Activated CD8-positive, alpha-beta memory T cell treated with anti-CD3 and anti-CD28 coated beads, Interleukin-2, amount 50 U/mL, for 24 hours (primary cell): Measurements from ENCODE around the gene KRT72.

Experiments
- DNase-seq: peaks from one replicate; pipeline ENCODE4 v3.0.0-alpha.2; 2020; ENCODE audit errors: extremely low read depth

KRT72 gene

GRCh38 chr12:52600941-52601481, at the start of gene KRT72:
TSS of gene KRT72 (minus strand) at chr12:52601463. CDS start at chr12:52601452, 11 bp downstream.
- no peak for DNase-seq

DNA sequence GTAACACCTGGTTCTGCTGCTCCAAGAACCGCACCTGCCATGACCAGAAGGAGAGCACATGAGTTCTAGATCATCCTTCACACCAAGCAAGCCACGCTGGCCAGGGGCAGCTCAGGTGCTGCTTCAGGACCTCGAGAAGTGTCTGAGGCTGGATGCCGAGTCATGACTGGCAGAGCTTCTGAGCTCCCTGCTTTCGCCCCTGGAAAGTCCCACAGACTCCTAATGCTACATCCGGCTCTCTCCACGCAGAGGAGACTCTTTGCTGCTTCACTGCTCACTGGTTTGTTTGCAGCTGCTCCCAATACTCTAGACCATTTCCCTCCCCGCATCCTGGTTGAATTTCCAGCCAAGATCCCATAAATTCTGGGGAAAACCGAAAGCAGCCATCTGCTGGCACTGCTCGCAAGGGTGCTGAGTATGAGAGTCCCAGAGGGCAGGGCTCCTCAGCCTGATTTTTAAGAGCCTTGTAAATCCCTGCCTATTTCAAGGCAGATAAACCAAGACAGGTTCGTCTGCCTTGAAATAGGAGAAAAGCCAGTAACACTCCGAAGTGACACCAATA, 49.3 kb upstream of the KRT72 start:
- DNase-seq = no peak

DNA sequence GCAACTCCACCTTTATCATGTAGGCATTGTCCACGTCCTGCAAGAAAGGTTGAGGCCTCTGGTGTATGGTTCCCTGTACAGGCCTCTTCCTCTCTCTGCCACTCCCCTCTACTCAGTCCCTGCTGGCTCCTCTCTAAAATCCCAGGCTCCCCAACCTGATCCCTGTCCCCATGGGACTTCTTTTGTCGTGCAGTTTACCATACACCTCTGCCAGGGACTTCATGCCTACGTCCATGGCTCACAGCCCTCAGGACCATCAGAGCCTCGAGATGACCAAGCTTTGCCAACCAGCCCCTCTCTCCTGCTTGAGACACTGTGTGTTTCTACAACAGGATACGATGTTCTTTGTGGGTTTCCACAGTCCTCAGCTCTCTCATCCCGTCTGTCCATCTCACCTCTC, 47.8 kb upstream of the KRT72 start:
- DNase-seq = no peak

DNA sequence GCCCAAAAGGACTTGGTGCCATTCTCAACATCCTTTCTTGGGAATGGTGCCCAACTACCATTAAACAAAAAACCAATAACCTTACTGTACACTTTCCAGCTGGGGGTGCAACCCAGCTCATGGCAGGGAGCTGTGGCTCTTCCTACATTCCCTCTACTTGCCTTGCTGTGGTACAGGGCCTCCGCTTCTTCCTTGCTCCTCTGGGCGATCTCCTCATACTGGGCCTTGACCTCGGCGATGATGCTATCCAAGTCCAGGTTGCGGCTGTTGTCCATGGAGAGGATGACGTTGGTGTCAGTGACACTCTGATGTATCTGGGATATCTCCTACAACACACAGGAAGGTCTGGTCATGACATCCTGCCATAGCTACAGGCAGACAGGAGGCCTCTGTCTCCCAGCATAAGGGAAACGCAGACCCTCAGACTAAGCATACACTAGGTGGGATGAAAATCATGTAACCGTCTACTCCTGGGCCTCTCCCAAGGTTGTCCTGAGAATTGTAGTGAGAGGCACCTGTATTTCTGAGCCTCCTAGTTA, 46.8 kb upstream of the KRT72 start:
- DNase-seq = no peak

DNA sequence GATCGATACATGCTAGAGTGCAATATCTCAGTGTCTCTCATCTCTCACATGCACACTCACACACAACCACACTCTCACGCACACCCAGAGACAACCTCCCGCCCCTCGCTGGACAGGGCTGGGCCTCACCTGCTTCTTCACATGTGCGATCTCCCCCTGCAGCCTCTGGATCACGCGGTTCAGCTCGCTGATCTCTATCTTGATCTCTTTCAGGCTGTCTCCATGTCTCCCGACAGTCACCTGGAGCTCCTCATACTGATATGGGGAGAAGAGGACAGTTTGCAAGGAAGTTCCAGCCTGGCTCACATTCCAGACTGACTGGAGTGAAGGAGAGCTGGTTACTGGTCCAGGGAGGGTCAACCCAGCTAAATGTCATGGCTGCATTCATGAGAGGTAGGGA, 46.3 kb upstream of the KRT72 start:
- no peak for DNase-seq

DNA sequence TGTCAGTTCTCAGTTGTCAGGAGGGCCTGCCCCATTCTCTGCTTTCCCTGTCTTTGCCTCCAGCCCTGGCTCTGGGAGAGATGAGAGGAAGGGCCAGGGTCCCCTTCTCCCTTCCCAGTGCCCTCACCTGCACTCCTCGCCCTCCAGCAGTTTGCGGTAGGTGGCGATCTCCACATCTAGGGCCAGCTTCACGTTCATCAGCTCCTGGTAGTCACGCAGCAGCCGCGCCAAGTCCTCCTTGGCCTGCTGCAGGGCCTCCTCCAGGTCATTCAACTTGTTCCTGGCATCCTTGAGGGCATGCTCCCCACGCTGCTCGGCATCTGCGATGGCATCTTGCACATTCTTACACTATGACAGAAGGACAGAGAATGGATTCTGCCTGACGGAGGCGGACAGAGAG, 45.4 kb upstream of the KRT72 start:
- no peak for DNase-seq

GRCh38 chr12:52645982-52646381, 44.7 kb upstream of the KRT72 start:
- no peak for DNase-seq

DNA sequence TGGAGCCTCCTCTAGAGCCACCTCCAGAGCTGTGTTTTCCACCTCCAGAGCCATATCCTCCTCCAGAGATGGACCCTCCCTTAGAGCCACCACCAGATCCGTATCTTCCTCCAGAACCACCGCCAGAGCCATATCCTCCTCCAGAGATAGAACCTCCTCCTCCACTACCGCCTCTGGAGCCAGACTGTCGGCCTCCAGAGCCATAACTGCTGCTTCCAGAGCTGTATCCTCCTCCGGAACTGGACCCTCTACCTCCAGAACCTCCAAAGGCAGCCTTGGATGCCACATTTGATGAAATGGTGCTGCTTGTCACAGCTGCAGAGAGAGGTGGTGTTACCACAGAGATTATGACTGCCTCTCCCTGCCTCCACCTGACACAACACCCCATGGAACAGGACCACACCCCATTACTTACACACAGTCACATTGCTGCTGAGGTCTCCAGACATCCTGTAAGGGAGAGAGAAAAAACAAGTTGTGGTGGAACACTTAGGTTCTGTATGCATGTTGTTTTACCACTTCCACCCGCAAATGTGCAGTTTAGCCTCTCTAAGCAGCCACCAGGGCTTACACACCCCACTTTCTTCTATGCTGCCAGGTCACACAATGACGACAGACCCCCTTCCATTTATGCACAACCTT, 44.0 kb upstream of the KRT72 start:
- DNase-seq = no peak

GRCh38 chr12:52644078-52644415, 42.8 kb upstream of the KRT72 start:
- no peak for DNase-seq

GRCh38 chr12:52643233-52644077, 42.2 kb upstream of the KRT72 start:
- DNase-seq = no peak

DNA sequence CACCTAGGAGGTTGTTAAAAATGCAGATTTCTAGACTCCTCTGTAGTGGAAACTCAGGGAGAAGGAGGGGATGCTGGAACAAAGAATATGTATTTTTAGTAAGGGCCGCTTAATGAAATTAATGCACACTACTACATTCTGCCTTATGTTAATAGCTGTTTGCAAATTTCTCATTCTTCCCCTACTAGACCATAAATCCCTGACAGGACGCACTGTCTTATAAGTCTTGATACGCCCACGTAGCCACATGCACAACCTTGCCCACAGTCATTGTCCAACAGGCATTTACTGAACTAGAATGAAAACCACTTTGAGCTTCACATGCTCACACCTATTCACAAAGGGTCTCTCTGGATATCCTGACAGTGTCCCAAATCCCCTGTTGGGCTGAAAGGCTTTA, 40.2 kb upstream of the KRT72 start:
- DNase-seq = no peak

- no peak for DNase-seq
These were observed 36.0 kb upstream of the KRT72 start for GRCh38 chr12:52637299-52637698.

- DNase-seq = no peak
These were observed 35.5 kb upstream of the KRT72 start for GRCh38 chr12:52636592-52637258.

DNA sequence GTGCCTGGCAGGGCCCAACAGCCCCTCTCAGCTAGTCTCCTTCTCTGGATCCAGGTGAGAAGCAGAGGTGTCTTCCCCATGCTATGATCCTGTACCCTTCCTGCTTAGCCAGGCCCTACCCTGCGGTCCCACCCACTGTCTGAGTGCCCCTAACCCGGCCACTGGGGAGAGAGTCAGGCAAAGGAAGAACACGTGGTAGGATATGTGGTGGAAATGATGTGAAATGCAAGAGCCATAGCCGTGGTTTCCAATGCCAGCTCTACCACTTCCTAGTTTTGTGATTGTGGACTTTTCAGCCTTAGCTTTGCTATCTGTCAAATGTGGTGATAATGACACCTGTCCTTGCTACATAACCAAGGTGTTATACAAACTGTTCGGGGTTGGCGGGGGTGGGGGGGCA, 34.9 kb upstream of the KRT72 start:
- no peak for DNase-seq

DNA sequence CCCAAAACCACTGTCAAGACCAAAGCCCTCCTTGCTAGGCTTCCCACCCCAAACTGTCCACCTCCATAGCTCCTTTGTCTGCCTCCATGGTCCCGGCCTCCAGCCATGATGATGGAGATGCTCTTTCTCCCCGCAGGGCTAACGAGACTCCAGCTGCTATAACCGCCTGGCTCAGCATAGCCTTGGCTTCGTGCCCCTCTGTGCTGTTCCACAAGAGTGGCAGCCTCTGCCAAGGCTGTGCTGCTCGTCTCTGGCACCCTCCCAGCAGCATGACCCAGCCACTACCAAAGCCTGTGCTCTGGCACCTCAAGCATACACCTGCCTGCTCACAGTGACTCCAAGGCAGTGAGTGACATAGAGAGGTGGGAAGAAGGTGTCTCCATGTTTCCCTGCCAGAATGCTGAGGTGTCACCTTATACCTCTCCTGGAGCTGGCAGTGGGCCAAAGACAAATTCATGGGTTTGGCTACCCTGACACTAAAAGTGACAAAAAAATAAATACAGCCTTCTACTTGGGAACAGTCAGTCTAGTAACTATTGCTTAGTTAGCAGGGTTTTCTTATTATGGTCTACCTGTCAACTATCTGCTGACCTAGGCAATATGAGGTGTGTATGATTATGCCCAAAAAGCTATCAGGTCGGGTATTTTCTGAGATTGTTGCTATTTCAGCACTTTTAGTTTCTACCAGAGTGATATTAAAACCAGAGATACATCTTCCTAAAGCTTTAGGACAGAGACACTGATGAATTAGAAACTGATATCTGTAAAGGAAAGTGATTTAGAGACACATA, 33.2 kb upstream of the KRT72 start:
- no peak for DNase-seq

DNA sequence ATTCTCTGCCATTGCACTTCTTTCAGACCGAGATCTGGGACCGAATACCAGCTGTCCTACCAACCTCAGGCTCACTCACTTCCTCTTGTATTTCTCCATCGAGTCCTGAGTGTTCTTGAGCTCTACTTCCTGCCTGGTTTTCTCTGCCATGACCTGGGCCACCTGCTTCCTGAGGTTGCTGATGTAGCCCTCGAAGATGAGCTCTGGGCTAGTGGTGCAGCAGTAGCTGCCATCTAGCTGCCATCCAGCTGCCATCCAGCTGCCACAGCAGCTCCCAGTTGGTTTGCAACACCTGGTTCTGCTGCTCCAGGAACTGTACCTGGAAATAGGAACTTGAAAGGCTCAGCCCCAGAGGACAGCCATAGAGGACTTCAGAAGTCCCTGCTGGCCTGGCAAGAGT, 32.1 kb upstream of the KRT72 start:
- DNase-seq = no peak

GRCh38 chr12:52632656-52633055, 31.4 kb upstream of the KRT72 start:
- no peak for DNase-seq

DNA sequence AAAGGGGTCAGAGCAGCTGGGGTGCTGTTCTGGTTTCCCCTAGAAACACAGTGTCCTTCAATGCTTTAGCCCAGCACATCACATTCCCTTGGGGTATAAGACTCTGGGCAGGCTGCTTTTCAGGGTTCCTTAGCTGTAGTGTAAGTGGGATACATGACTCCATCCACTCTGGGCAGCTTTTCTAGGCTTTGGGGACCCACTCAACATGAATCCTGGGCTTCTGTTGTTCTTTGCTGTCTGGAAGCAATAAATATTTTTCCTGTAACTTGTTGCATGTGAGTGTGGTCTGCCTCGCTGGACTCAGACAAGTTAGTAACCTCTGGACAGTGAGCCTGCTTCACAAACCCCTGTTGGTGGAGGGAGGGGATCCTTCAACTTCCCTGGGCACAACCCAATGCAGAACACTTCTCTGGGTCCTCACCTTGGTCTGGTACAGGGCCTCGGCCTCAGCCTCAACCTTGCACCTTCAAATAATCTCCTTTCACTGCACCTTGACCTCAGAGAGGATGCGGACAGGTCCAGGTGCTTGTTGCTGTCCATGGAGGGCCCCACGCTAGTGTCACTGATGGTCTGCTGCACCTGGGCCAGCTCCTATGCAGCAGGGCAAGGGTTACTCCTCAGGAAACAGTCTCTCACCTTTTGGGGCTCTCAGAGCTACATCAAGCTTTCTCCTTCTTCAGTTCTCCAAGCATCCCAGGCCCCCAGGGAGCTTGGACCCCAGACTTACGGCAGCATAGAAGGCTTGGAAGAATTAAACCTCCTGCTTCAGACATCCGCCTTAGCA, 30.6 kb upstream of the KRT72 start:
- DNase-seq = no peak

- DNase-seq = no peak
These were observed 30.0 kb upstream of the KRT72 start for GRCh38 chr12:52631264-52631663.

GRCh38 chr12:52630599-52631200, 29.4 kb upstream of the KRT72 start:
- DNase-seq = no peak
